Measurements from ENCODE around the gene SPRED3.

GRCh38 chr19:38360351-38360750, 28.1 kb upstream of the SPRED3 start:
- no peak for TF ChIP-seq EZH2 (IDR thresholded peaks at IDR 0.05; ENCODE audit: borderline replicate concordance, insufficient read depth, low read depth, low read length, poor library complexity, severe bottlenecking)
- TF ChIP-seq CTCF (IDR thresholded peaks at IDR 0.05): no peak

All from B cell (primary cell).